Stomach (tissue), 9 donors: ENCODE data around the gene SNN. TPM values are rescaled to one million over a fixed set of nuclear protein-coding genes. Genes with fewer than 3 reads are reported as not detected.

Source experiments
- DNase-seq, 2 donors: peaks; one replicate each; pipeline versions ENCODE4 v3.0.0 to v3.0.0-alpha.2; 2013 to 2019
- H3K27ac ChIP-seq, 5 donors: fragments of 200-600 bp in 4 of 5; sonication (generic) in 4 of 5; one replicate each; pipeline ENCODE4 v1.5.1; 2013 to 2019; ENCODE audit warnings: mild to moderate bottlenecking in 1 of 5, moderate library complexity in 1 of 5
- H3K27me3 ChIP-seq, 3 donors: fragments of 200-600 bp; sonication (generic); one replicate each; pipeline ENCODE4 v1.5.1; 2017 to 2019; ENCODE audit warnings: mixed run types in 1 of 3
- H3K36me3 ChIP-seq, 4 donors: fragments of 200-600 bp; sonication (generic); 1 replicate in 3 of 4; 2 replicates in 1 of 4; pipeline ENCODE4 v1.5.1; 2016 to 2019
- H3K4me1 ChIP-seq, 4 donors: fragments of 200-600 bp; sonication (generic); one replicate each; pipeline ENCODE4 v1.5.1; 2016 to 2019
- H3K4me3 ChIP-seq, 4 donors: fragments of 200-600 bp; sonication (generic) in 3 of 4; one replicate each; pipeline ENCODE4 v1.5.1; 2016 to 2019; ENCODE audit warnings: mild to moderate bottlenecking in 1 of 4
- H3K9me3 ChIP-seq, 4 donors: fragments of 200-600 bp; sonication (generic); one replicate each; pipeline ENCODE4 v1.5.1; 2016 to 2019
- CTCF ChIP-seq, 7 experiments: fragments of 450-650 bp in 4 of 7; fragments of 200-600 bp in 3 of 7; sonication (generic) in 3 of 7; IDR thresholded peaks; one replicate each; pipeline ENCODE4 v1.5.1; 2016 to 2019; ENCODE audit warnings: antibody characterized with exemption in 7 of 7, control low read depth in 2 of 7, mild to moderate bottlenecking in 1 of 7
- EP300 ChIP-seq: sonication (generic); formaldehyde crosslinking; IDR thresholded peaks from one replicate; pipeline ENCODE4 v1.6.1; 2017; ENCODE audit warnings: antibody characterized with exemption
- POLR2A ChIP-seq, 4 donors: fragments of 450-650 bp; IDR thresholded peaks; one replicate each; pipeline ENCODE4 v1.6.1; 2016; ENCODE audit warnings: antibody characterized with exemption in 4 of 4, control low read depth in 2 of 4, mild to moderate bottlenecking in 1 of 4, moderate library complexity in 1 of 4
- POLR2AphosphoS5 ChIP-seq, 3 donors: sonication (generic); formaldehyde crosslinking; IDR thresholded peaks; one replicate each; pipeline ENCODE4 v1.6.1; 2016; ENCODE audit warnings: antibody characterized with exemption in 3 of 3
- WGBS, 5 donors: extraction: QIAGEN DNeasy Blood & Tissue Kit in 3 of 5; methylation state at CpG; one replicate each; pipeline versions ENCODE4 v1.1.5 to v1.1.7; 2013 to 2018; 5-methylcytosine and 5-hydroxymethylcytosine counted together
- intact Hi-C: fragments of 100-400 bp; cut with DNase I; formaldehyde crosslinking; loops from one replicate; pipeline ENCODE4 v1.15.1; 2023; ENCODE audit warnings: low total_unique reads
- polyA plus RNA-seq, 3 donors: library from polyadenylated mRNA; stranded (reverse); fragments of 200-250 nt; gene quantifications; one replicate each; pipeline ENCODE4 v1.2.3, GENCODE V29; 2013
- total RNA-seq, 5 donors: library from RNA; depleted of rRNA; stranded (reverse); fragments of >200 nt; gene quantifications; one replicate each; pipeline versions ENCODE4 v1.1.0 to v1.2.3, GENCODE V29; 2014 to 2016
- donor health status: healthy with polysubstance abuse.
- donor health status: Bipolar disorder and iron deficiency.
- donor health status: healthy.

SNN gene
- total and polyA plus RNA-seq, 8 donors: 2.9 to 25.0 (median 13.7) TPM

GRCh38 chr16:11629071-11630030 is 38.9 kb upstream of the SNN start:
- Histone ChIP-seq H3K27me3 (no peaks in the 10 kb centered on the region), H3K9me3 (no peaks in the 10 kb centered on the region), H3K4me1 (peaks cover 8 to 52% (median 24%) of the 10 kb centered on the region in 4 donors), H3K36me3 (no peaks in the 10 kb centered on the region), H3K4me3 (no peak overlapping the region), H3K27ac (peak overlapping the region in 4 of 5 donors; percentile 24 to 77 (median 74))
- no peak for TF ChIP-seq EP300
- TF ChIP-seq POLR2A (IDR thresholded peaks at IDR 0.05): no peak
- no peak for TF ChIP-seq POLR2AphosphoS5 (IDR thresholded peaks at IDR 0.05)
- TF ChIP-seq CTCF (IDR thresholded peaks at IDR 0.05): no peak
- intact Hi-C loops: no loop called here
- peak in 1 of 2 donors; percentile 75 for DNase-seq
- WGBS, 5 donors: 61 to 82% (median 78%) methylated on average over 20 to 23 of the region's 23 CpGs

- intact Hi-C loops: no loop called here
- TF ChIP-seq EP300 (no peak), POLR2A (IDR thresholded peaks at IDR 0.05) (no peak), CTCF (IDR thresholded peaks at IDR 0.05) (no peak), POLR2AphosphoS5 (IDR thresholded peaks at IDR 0.05) (no peak)
- Histone ChIP-seq H3K4me1 (peaks cover 8 to 54% (median 25%) of the 10 kb centered on the region in 4 donors), H3K36me3 (no peaks in the 10 kb centered on the region), H3K27me3 (no peaks in the 10 kb centered on the region), H3K9me3 (no peaks in the 10 kb centered on the region), H3K4me3 (no peak overlapping the region), H3K27ac (peak overlapping the region in 3 of 5 donors; percentile 73 to 77 (median 75))
- WGBS, 5 donors: 73 to 91% (median 85%) methylated on average over 12 of the region's 12 CpGs
- no peak for DNase-seq
Observed at GRCh38 chr16:11630046-11630767, 38.0 kb upstream of the SNN start.

- WGBS, 5 donors: 83 to 90% (median 88%) methylated on average over 6 of the region's 6 CpGs
- H3K27ac ChIP-seq: no peak overlapping the region
- H3K4me3 ChIP-seq: no peak overlapping the region
Observed at GRCh38 chr16:11630768-11631056, 37.5 kb upstream of the SNN start.

More at GRCh38 chr16:11630768-11631056, 37.5 kb upstream of the SNN start:
- no peak for DNase-seq
- peaks cover 8 to 59% (median 26%) of the 10 kb centered on the region in 4 donors for H3K4me1 ChIP-seq
- no peaks in the 10 kb centered on the region for H3K9me3 ChIP-seq
- TF ChIP-seq CTCF (IDR thresholded peaks at IDR 0.05): no peak
- TF ChIP-seq EP300: no peak
- no peak for TF ChIP-seq POLR2AphosphoS5 (IDR thresholded peaks at IDR 0.05)
- no peak for TF ChIP-seq POLR2A (IDR thresholded peaks at IDR 0.05)
- no peaks in the 10 kb centered on the region for H3K36me3 ChIP-seq
- intact Hi-C loops: no loop called here
- no peaks in the 10 kb centered on the region for H3K27me3 ChIP-seq
